K562 (cell line): ENCODE measurements around the gene TMEM132C. TPM values are rescaled to one million over a fixed set of nuclear protein-coding genes. Genes with fewer than 3 reads are reported as not detected.

Source experiments
- ATAC-seq: fragments of 200-7000 bp; cut with Tn5 transposase; 3 replicates; pipeline ENCODE4 v1.9.1; 2020; ENCODE audit warnings: moderate library complexity
- BruUV-seq: library from RNA; stranded (reverse); fragments of 400-500 nt; replicated peaks from 2 replicates; lab custom pipeline; 2021; lab: Mats Ljungman, UMichigan
- CTCF ChIA-PET: fragments of 300-600 bp; formaldehyde crosslinking; extraction: SDS; loops from one replicate; lab custom pipeline; 2021; ENCODE audit warnings: low intra/inter-chr PET ratio; lab: Yijun Ruan, JAX
- POLR2A ChIA-PET: fragments of 300-600, 350-650 bp; sonication (Branson Sonifier 250); formaldehyde crosslinking; extraction: SDS; loops from one replicate; lab custom pipeline; 2021; ENCODE audit warnings: antibody characterized with exemption, inconsistent platforms; lab: Yijun Ruan, JAX
- DNase-seq, 4 experiments: peaks; one replicate each; pipeline versions ENCODE4 v3.0.0 to v3.0.0-alpha.2; 2011 to 2018; ENCODE audit warnings: low spot score in 3 of 4, mixed read lengths in 3 of 4; ENCODE audit errors: extremely low read depth in 1 of 4
- FAIRE-seq: peaks from 2 replicates; lab custom pipeline; 2011; peaks lifted over from hg19 to GRCh38; lab: Jason Lieb, UNC
- H2AFZ ChIP-seq: 2 replicates; pipeline ENCODE4 v1.6.0; 2011; ENCODE audit warnings: low read depth, low read length, control low read depth, inconsistent platforms
- H3K27ac ChIP-seq: fragments of 200-600 bp; 3 replicates; pipeline ENCODE4 v1.8.0; 2011; ENCODE audit warnings: low read depth, mild to moderate bottlenecking, control low read depth, inconsistent platforms, low read length, moderate library complexity, mixed read lengths; ENCODE audit errors: extremely low read depth
- H3K27me3 ChIP-seq, 2 experiments: fragments of 300-600 bp in 1 of 2; 2 replicates in 1 of 2; 3 replicates in 1 of 2; pipeline versions ENCODE4 v1.6.0 to v1.8.0; 2011; ENCODE audit warnings: inconsistent platforms in 2 of 2, low read length in 2 of 2, mild to moderate bottlenecking in 1 of 2, mixed read lengths in 1 of 2, moderate library complexity in 1 of 2; ENCODE audit not compliant: control insufficient read depth in 2 of 2, insufficient read depth in 2 of 2
- H3K36me3 ChIP-seq: fragments of 300-600 bp; 3 replicates; pipeline ENCODE4 v1.8.0; 2011; ENCODE audit warnings: mild to moderate bottlenecking, low read length, inconsistent platforms; ENCODE audit not compliant: control insufficient read depth, insufficient read depth
- H3K4me1 ChIP-seq, 2 experiments: fragments of 200-600 bp in 1 of 2; replicated peaks in 1 of 2; 2 replicates in 1 of 2; 3 replicates in 1 of 2; pipeline versions ENCODE4 v1.5.1 to v1.8.0; 2011; ENCODE audit warnings: inconsistent platforms in 2 of 2, low read length in 2 of 2, mild to moderate bottlenecking in 1 of 2, mixed read lengths in 1 of 2, moderate library complexity in 1 of 2; ENCODE audit not compliant: control insufficient read depth in 2 of 2, insufficient read depth in 2 of 2
- H3K4me2 ChIP-seq: 2 replicates; pipeline ENCODE4 v1.6.1; 2011; ENCODE audit warnings: low read length, control low read depth, inconsistent platforms, mixed read lengths; ENCODE audit not compliant: insufficient read depth
- H3K4me3 ChIP-seq: fragments of 200-600 bp; sonication (generic), shearing (Covaris generic); 2 replicates; pipeline ENCODE4 v1.5.1; 2016; ENCODE audit warnings: control low read depth, inconsistent platforms
- H3K79me2 ChIP-seq: fragments of 200-600 bp; 3 replicates; pipeline ENCODE4 v1.8.0; 2011; ENCODE audit warnings: low read length, inconsistent platforms; ENCODE audit not compliant: control insufficient read depth, insufficient read depth
- H3K9ac ChIP-seq, 2 experiments: 2 replicates each; pipeline versions ENCODE4 v1.6.0 to v1.6.1; 2011; ENCODE audit warnings: low read depth in 2 of 2, low read length in 2 of 2, control low read depth in 1 of 2, inconsistent platforms in 1 of 2, mild to moderate bottlenecking in 1 of 2, mixed read lengths in 1 of 2; ENCODE audit not compliant: insufficient read depth in 1 of 2
- H3K9me1 ChIP-seq: one replicate; pipeline ENCODE4 v1.6.0; 2011; ENCODE audit warnings: inconsistent platforms, mild to moderate bottlenecking, low read length, moderate library complexity; ENCODE audit not compliant: control insufficient read depth, insufficient read depth
- H3K9me3 ChIP-seq: replicated peaks from 2 replicates; pipeline ENCODE4 v1.5.1; 2011; ENCODE audit warnings: low read depth, low read length, inconsistent platforms; ENCODE audit not compliant: control insufficient read depth, insufficient read depth
- H4K20me1 ChIP-seq: replicated peaks from 2 replicates; pipeline ENCODE4 v1.6.1; 2011; ENCODE audit warnings: low read length, inconsistent platforms, mixed read lengths; ENCODE audit not compliant: control insufficient read depth, insufficient read depth
- ATF1 ChIP-seq, 2 experiments: fragments of 450-650 bp in 1 of 2; IDR thresholded peaks; 2 replicates each; pipeline ENCODE4 v1.6.1; 2016; ENCODE audit warnings: missing compliant biosample characterization in 1 of 2, missing genetic modification characterization in 1 of 2
- CBX2 ChIP-seq: fragments of 200-600 bp; sonication (generic); IDR thresholded peaks from one replicate; pipeline ENCODE4 v1.6.1; 2012; ENCODE audit warnings: mild to moderate bottlenecking, low read length, inconsistent platforms; ENCODE audit not compliant: insufficient read depth, poor library complexity, severe bottlenecking
- HDGF ChIP-seq: fragments of 450-650 bp; IDR thresholded peaks from 2 replicates; pipeline ENCODE4 v1.6.1; 2016
- KLF6 ChIP-seq: fragments of 250-450 bp; sonication (Bioruptor Pico); IDR thresholded peaks from 2 replicates; pipeline ENCODE4 v1.4.0; 2020; ENCODE audit warnings: mild to moderate bottlenecking, moderate library complexity, borderline replicate concordance
- SAFB ChIP-seq: fragments of 200-400 bp; formaldehyde crosslinking; IDR thresholded peaks from 2 replicates; pipeline ENCODE4 v1.6.1; 2017; ENCODE audit warnings: low read depth, low read length, borderline replicate concordance
- TSHZ1 ChIP-seq: fragments of 250-450 bp; sonication (Bioruptor Pico); IDR thresholded peaks from 2 replicates; pipeline ENCODE4 v1.4.0; 2020; ENCODE audit warnings: mild to moderate bottlenecking, moderate library complexity
- WGBS: fragments of 100-300 bp; shearing (Covaris generic); methylation state at CpG from one replicate; pipeline ENCODE4 v1.1.6; 2016; ENCODE audit warnings: low coverage, mixed read lengths; ENCODE audit not compliant: insufficient coverage; ENCODE audit errors: missing lambda C conversion rate; 5-methylcytosine and 5-hydroxymethylcytosine counted together
- in situ Hi-C: fragments of 300-500 bp; cut with MboI; formaldehyde crosslinking; loops from 4 replicates; pipeline ENCODE4 v1.15.0; 2018; ENCODE audit warnings: inconsistent platforms, mixed read lengths
- intact Hi-C: fragments of 100-400 bp; cut with micrococcal nuclease; formaldehyde crosslinking; loops from 2 replicates; pipeline ENCODE4 v1.14.2; 2022
- polyA plus RNA-seq, 8 experiments: library from polyadenylated mRNA; depleted of rRNA in 4 of 8; stranded (reverse) in 5 of 8; unstranded in 3 of 8; fragments of >200 nt; fragmentation: Nextera tagmentation in 2 of 8; fragmentation: Illumina TruSeq in 1 of 8; extraction: Ambion mirVana in 2 of 8; extraction: Trizol in 1 of 8; gene quantifications; 2 replicates each; pipeline versions ENCODE4 v1.2.1 to v1.2.3, GENCODE V29; 2011 to 2014; ENCODE audit warnings: inconsistent platforms in 1 of 8, missing spikeins in 1 of 8
- total RNA-seq, 7 experiments: library from RNA; depleted of rRNA in 6 of 7; stranded (reverse); fragments of >200 nt in 6 of 7; fragmentation: Illumina TruSeq in 2 of 7; extraction: Trizol in 2 of 7; gene quantifications; 2 replicates each; pipeline versions ENCODE4 v1.2.1 to v1.2.3, GENCODE V29; 2011 to 2021; ENCODE audit warnings: low replicate concordance in 1 of 7

The TMEM132C gene
- total and polyA plus RNA-seq, 9 of the 15 experiments (the other 6 are each of a cell fraction or from before 2014, with no cell fraction given): not detected

GRCh38 chr12:128261757-128262156, 5.2 kb upstream of the TMEM132C start:
- Histone ChIP-seq H2AFZ (no peak overlapping the region), H3K9me3 (no peaks in the 10 kb centered on the region), H3K36me3 (no peaks in the 10 kb centered on the region), H3K4me2 (no peak overlapping the region), H3K9ac (no peak overlapping the region), H3K4me1 (no peaks in the 10 kb centered on the region), H3K27me3 (no peaks in the 10 kb centered on the region), H3K9me1 (no peaks in the 10 kb centered on the region), H3K27ac (no peak overlapping the region), H3K4me3 (no peak overlapping the region), H3K79me2 (no peaks in the 10 kb centered on the region), H4K20me1 (no peaks in the 10 kb centered on the region)
- BruUV-seq: no TSS peak
- DNase-seq (no peak), ATAC-seq (no peak), FAIRE-seq (no peak)
- ChIA-PET POLR2A (no interaction called here), CTCF (no interaction called here)
- intact Hi-C loops (no loop called here), in situ Hi-C loops (no loop called here)
- 0% methylated on average over 3 of the region's 3 CpGs for WGBS
- TF ChIP-seq HDGF (no peak), TSHZ1 (CRISPR knock-in tag) (no peak), CBX2 (no peak), KLF6 (CRISPR knock-in tag) (no peak), ATF1 (CRISPR knock-in tag; IDR thresholded peaks at IDR 0.05) (no peak), ATF1 (tag; IDR thresholded peaks at IDR 0.05) (peak; percentile 19; the same call in 1 of the 2 replicates), SAFB (no peak)
